Astrocyte (in vitro differentiated cells and primary cell): ENCODE measurements around the gene HS3ST3A1. TPM values are rescaled to one million over a fixed set of nuclear protein-coding genes. Genes with fewer than 3 reads are reported as not detected.
"Not testable (repeated sequence)": the region's sequence is repeated elsewhere in the genome, so short reads cannot be mapped to it uniquely, and the experiment has no call there.

Source experiments
- DNase-seq: peaks from one replicate; pipeline ENCODE4 v3.0.0-alpha.2; 2010; ENCODE audit warnings: low read depth
- FAIRE-seq: peaks from 2 replicates; lab custom pipeline; 2011; peaks lifted over from hg19 to GRCh38; lab: Jason Lieb, UNC
- H2AFZ ChIP-seq: 2 replicates; pipeline ENCODE4 v1.6.0; 2012; ENCODE audit warnings: low read depth, low read length, inconsistent platforms
- H3K27ac ChIP-seq: 2 replicates; pipeline ENCODE4 v1.5.1; 2011; ENCODE audit warnings: low read depth, low read length, inconsistent platforms
- H3K27me3 ChIP-seq: 2 replicates; pipeline ENCODE4 v1.6.0; 2011; ENCODE audit warnings: low read length, inconsistent platforms; ENCODE audit not compliant: insufficient read depth
- H3K36me3 ChIP-seq: 2 replicates; pipeline ENCODE4 v1.5.1; 2011; ENCODE audit warnings: low read length, inconsistent platforms; ENCODE audit not compliant: insufficient read depth
- H3K4me1 ChIP-seq: 2 replicates; pipeline ENCODE4 v1.5.1; 2011; ENCODE audit warnings: low read length, inconsistent platforms; ENCODE audit not compliant: insufficient read depth
- H3K4me2 ChIP-seq: 2 replicates; pipeline ENCODE4 v1.6.0; 2012; ENCODE audit warnings: low read length, inconsistent platforms
- H3K4me3 ChIP-seq: 2 replicates; pipeline ENCODE4 v1.5.1; 2011; ENCODE audit warnings: low read depth, mild to moderate bottlenecking, low read length, inconsistent platforms; ENCODE audit not compliant: insufficient read depth
- H3K79me2 ChIP-seq: 2 replicates; pipeline ENCODE4 v1.6.0; 2012; ENCODE audit warnings: mild to moderate bottlenecking, low read length, inconsistent platforms; ENCODE audit not compliant: insufficient read depth
- H3K9ac ChIP-seq: 2 replicates; pipeline ENCODE4 v1.6.0; 2012; ENCODE audit warnings: mild to moderate bottlenecking, low read length, inconsistent platforms
- H3K9me3 ChIP-seq: 2 replicates; pipeline ENCODE4 v1.5.1; 2012; ENCODE audit warnings: low read depth, mild to moderate bottlenecking, low read length, inconsistent platforms; ENCODE audit not compliant: insufficient read depth
- H4K20me1 ChIP-seq: 2 replicates; pipeline ENCODE4 v1.6.0; 2012; ENCODE audit warnings: low read length, inconsistent platforms; ENCODE audit not compliant: insufficient read depth
- H3K27ac Mint-ChIP-seq: one replicate; pipeline ENCODE4 v1.8.0; 2021; ENCODE audit warnings: mild to moderate bottlenecking, mixed read lengths; ENCODE audit not compliant: unreplicated experiment
- H3K27me3 Mint-ChIP-seq: one replicate; pipeline ENCODE4 v1.8.0; 2021; ENCODE audit warnings: low read depth, mixed read lengths; ENCODE audit not compliant: unreplicated experiment
- H3K36me3 Mint-ChIP-seq: one replicate; pipeline ENCODE4 v1.8.0; 2021; ENCODE audit warnings: low read depth, mixed read lengths; ENCODE audit not compliant: unreplicated experiment
- H3K4me1 Mint-ChIP-seq: one replicate; pipeline ENCODE4 v1.8.0; 2021; ENCODE audit warnings: low read depth, mixed read lengths; ENCODE audit not compliant: unreplicated experiment
- H3K4me3 Mint-ChIP-seq: one replicate; pipeline ENCODE4 v1.8.0; 2021; ENCODE audit warnings: mild to moderate bottlenecking, moderate library complexity, mixed read lengths; ENCODE audit not compliant: unreplicated experiment
- H3K9me3 Mint-ChIP-seq: one replicate; pipeline ENCODE4 v1.8.0; 2021; ENCODE audit warnings: mild to moderate bottlenecking, mixed read lengths; ENCODE audit not compliant: unreplicated experiment
- EZH2 ChIP-seq: IDR thresholded peaks from 2 replicates; pipeline ENCODE4 v1.6.1; 2012; ENCODE audit warnings: mild to moderate bottlenecking, low read length, inconsistent platforms; ENCODE audit not compliant: insufficient read depth
- total RNA-seq: library from RNA; stranded (reverse); gene quantifications from 2 replicates; pipeline ENCODE4 v1.2.1, GENCODE V29; 2021
- TF ChIP-seq, protein P1 (sequence below): IDR thresholded peaks from 2 replicates; pipeline ENCODE4 v1.5.1; 2011; ENCODE audit warnings: low read depth, mild to moderate bottlenecking, inconsistent platforms, low read length, moderate library complexity; ENCODE audit not compliant: insufficient read depth

HS3ST3A1 gene
- total RNA-seq, 1 donor from 2014 or later, result 7.6 TPM

DNA sequence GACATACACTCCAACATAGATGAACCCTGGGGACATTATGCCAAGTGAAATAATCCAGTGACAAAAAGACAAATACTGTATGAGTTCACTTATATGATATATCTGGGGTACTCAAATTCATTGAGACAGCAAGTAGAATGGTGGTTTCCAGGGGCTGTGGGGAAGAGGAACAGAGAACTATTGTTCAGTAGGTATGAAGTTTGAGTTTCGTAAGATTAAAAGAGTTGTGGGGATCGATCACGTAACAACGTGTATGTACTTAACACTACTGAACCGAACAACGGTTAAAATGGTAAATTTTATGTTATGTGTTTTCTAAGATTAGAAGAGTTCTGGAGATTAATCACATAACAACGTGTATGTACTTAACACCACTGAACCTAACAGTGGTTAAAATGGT is 100.8 kb downstream of the HS3ST3A1 start:
- Mint-ChIP-seq H3K27ac (no peak overlapping the region), H3K4me1 (peaks cover 9% of the 10 kb centered on the region), H3K4me3 (no peak overlapping the region), H3K36me3 (peaks cover 3% of the 10 kb centered on the region), H3K27me3 (no peaks in the 10 kb centered on the region), H3K9me3 (no peaks in the 10 kb centered on the region)
- no peaks in the 10 kb centered on the region for H3K9me3 ChIP-seq
- peaks cover 5% of the 10 kb centered on the region for H4K20me1 ChIP-seq
- no peak overlapping the region for H2AFZ ChIP-seq
- H3K4me3 ChIP-seq, result no peak overlapping the region
- H3K36me3 ChIP-seq, result no peaks in the 10 kb centered on the region
- H3K4me2 ChIP-seq, result no peak overlapping the region
- no peak overlapping the region for H3K27ac ChIP-seq
- no peak overlapping the region for H3K9ac ChIP-seq
- no peak for TF ChIP-seq EZH2
- TF ChIP-seq, protein P1, sequence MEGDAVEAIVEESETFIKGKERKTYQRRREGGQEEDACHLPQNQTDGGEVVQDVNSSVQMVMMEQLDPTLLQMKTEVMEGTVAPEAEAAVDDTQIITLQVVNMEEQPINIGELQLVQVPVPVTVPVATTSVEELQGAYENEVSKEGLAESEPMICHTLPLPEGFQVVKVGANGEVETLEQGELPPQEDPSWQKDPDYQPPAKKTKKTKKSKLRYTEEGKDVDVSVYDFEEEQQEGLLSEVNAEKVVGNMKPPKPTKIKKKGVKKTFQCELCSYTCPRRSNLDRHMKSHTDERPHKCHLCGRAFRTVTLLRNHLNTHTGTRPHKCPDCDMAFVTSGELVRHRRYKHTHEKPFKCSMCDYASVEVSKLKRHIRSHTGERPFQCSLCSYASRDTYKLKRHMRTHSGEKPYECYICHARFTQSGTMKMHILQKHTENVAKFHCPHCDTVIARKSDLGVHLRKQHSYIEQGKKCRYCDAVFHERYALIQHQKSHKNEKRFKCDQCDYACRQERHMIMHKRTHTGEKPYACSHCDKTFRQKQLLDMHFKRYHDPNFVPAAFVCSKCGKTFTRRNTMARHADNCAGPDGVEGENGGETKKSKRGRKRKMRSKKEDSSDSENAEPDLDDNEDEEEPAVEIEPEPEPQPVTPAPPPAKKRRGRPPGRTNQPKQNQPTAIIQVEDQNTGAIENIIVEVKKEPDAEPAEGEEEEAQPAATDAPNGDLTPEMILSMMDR, result no peak
- DNase-seq (no peak), FAIRE-seq (no peak)
- H3K4me1 ChIP-seq, result peaks cover 2% of the 10 kb centered on the region
- no peaks in the 10 kb centered on the region for H3K27me3 ChIP-seq
- peaks cover 65% of the 10 kb centered on the region for H3K79me2 ChIP-seq

DNA sequence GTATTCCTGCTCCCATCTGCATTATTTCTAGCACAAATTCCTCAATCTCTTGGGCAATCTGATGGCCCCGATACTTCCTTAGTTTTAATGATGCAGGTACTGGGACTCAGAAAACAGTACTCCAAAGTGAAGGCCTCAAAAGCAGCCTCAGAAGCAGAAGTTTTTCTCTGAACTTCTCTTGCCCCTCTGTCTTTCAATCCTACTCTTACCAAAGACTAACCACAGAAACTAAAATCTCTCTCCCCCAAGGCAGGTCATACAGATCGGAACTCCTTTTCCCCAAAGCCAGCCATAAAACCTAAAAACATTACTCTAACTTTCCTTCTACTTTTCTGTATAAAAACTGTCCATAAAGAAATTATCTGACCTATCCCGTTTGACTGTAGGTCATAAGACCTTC is 103.5 kb downstream of the HS3ST3A1 start:
- FAIRE-seq, result no peak

DNA sequence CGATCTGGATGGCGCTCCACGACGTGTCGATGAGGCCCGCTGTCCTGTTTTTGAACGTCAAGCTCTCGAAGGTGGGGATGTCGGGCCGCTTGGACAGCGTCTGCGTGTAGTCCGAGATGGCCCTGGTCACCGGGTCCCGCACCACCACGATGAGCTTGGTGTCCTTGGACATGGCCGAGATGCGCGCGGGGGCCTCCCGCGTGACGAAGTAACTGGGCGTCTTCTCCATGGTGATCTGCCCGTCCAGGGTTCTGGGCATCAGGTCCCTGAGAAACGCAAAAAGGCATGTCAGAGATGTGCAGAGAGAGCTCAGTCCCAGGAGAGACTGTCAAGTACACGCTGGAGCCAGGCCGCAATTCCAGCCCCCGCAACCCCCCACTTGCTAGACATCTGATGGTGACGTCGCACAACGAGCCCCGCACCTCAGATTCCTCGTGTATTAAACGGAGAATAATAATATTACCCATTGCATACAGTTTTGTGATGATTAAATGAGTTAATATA is 105.1 kb downstream of the HS3ST3A1 start:
- H3K36me3 Mint-ChIP-seq, H3K27me3 ChIP-seq, FAIRE-seq, H4K20me1 ChIP-seq, H3K27ac Mint-ChIP-seq, H3K27ac ChIP-seq, H3K9me3 Mint-ChIP-seq, H3K27me3 Mint-ChIP-seq, H3K9ac ChIP-seq, H2AFZ ChIP-seq, H3K4me3 Mint-ChIP-seq, H3K4me1 ChIP-seq, DNase-seq, H3K9me3 ChIP-seq, H3K4me2 ChIP-seq, H3K4me3 ChIP-seq: not testable (repeated sequence)
- peaks cover 19% of the 10 kb centered on the region for H3K4me1 Mint-ChIP-seq
- Histone ChIP-seq H3K36me3 (peaks cover 16% of the 10 kb centered on the region), H3K79me2 (peaks cover 27% of the 10 kb centered on the region)

More for the DNA sequence above, 103.5 kb downstream of the HS3ST3A1 start:
- Histone ChIP-seq H3K27me3 (no peaks in the 10 kb centered on the region), H3K4me3 (no peak overlapping the region), H3K4me2 (no peak overlapping the region), H3K27ac (no peak overlapping the region), H4K20me1 (peaks cover 5% of the 10 kb centered on the region), H3K9me3 (no peaks in the 10 kb centered on the region), H2AFZ (no peak overlapping the region), H3K36me3 (peaks cover 16% of the 10 kb centered on the region), H3K9ac (no peak overlapping the region), H3K79me2 (peaks cover 41% of the 10 kb centered on the region), H3K4me1 (no peaks in the 10 kb centered on the region)
- peaks cover 9% of the 10 kb centered on the region for H3K4me1 Mint-ChIP-seq
- H3K27ac Mint-ChIP-seq, result no peak overlapping the region
- H3K36me3 Mint-ChIP-seq, result peaks cover 3% of the 10 kb centered on the region
- TF ChIP-seq, protein P1, result no peak
- TF ChIP-seq EZH2, result no peak
- no peaks in the 10 kb centered on the region for H3K27me3 Mint-ChIP-seq
- no peak overlapping the region for H3K4me3 Mint-ChIP-seq
- no peak for DNase-seq
- H3K9me3 Mint-ChIP-seq, result no peaks in the 10 kb centered on the region
